ENCODE measurements around the gene IDI2. TPM values are rescaled to one million over a fixed set of nuclear protein-coding genes. Genes with fewer than 3 reads are reported as not detected.

IDI2 gene
- polyA plus RNA-seq, 1 donor (not counting 4 experiments of a cell fraction or from before 2014, with no cell fraction given): not detected

DNA sequence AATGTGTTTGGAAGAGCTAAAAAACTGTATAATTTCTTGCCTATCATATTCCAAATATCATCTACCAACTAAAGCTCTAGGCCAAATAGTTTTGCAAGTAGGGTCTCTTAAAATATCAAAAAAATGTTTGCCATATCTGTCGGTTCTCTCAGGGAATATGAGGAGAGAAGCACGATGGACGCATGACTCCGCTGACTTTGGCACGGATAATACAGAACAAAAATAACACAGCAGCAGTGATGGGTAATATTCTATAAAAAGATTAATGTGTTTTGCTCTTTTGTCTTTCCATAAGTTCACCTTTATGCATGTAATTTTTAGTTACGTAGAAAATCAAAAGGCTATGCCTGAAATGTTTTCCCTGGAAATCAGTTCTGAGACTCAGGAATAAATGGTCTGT, 919 bp upstream of the IDI2 start:
- FAIRE-seq: no peak
- H3K27ac ChIP-seq (ENCODE audit: control insufficient read depth, insufficient read depth, low read length): no peak overlapping the region
- DNase-seq (ENCODE audit: low read depth, low spot score): no peak
- no peak for TF ChIP-seq EZH2 (IDR thresholded peaks at IDR 0.05; ENCODE audit: low read length)
- no peak for TF ChIP-seq CTCF (optimal IDR thresholded peaks at IDR 0.05 in 1 of 3, IDR thresholded peaks at IDR 0.05 in 1 of 3, conservative IDR thresholded peaks at IDR 0.05 in 1 of 3; ENCODE audit: extremely low read depth in 1 of 3, insufficient read depth in 2 of 3, low read length in 3 of 3)
- no peaks in the 10 kb centered on the region for H3K27me3 ChIP-seq (ENCODE audit: control insufficient read depth, extremely low read depth, insufficient read depth, low read length)
- H3K4me2 ChIP-seq (ENCODE audit: control insufficient read depth, extremely low read depth, insufficient read depth, low read depth, low read length): no peak overlapping the region
- H3K4me1 ChIP-seq (ENCODE audit: control insufficient read depth, extremely low read depth, insufficient read depth, low read length): no peaks in the 10 kb centered on the region
- H3K79me2 ChIP-seq (ENCODE audit: control insufficient read depth, insufficient read depth, low read length): no peaks in the 10 kb centered on the region
- peaks cover 0 to 3% of the 10 kb centered on the region in 2 experiments for H3K36me3 ChIP-seq (ENCODE audit: control insufficient read depth in 2 of 2, extremely low read depth in 1 of 2, insufficient read depth in 2 of 2, low read length in 2 of 2)
- H2AFZ ChIP-seq (ENCODE audit: control insufficient read depth, low read length): no peak overlapping the region
- dilution Hi-C loops (cut with MboI; ENCODE audit: extremely low pct_ligation_motif_present, low sequenced_read_pairs): no loop called here
- no peaks in the 10 kb centered on the region for H3K9me1 ChIP-seq (ENCODE audit: control insufficient read depth, extremely low read depth, insufficient read depth, low read length)
- no peaks in the 10 kb centered on the region for H4K20me1 ChIP-seq (ENCODE audit: control insufficient read depth, extremely low read depth, insufficient read depth, low read length)
- H3K9me3 ChIP-seq (ENCODE audit: control insufficient read depth, low read depth, low read length): no peaks in the 10 kb centered on the region
- no peak overlapping the region for H3K9ac ChIP-seq (ENCODE audit: control insufficient read depth, extremely low read depth, insufficient read depth, low read length)
- no peak overlapping the region for H3K4me3 ChIP-seq (ENCODE audit: control insufficient read depth in 2 of 3, extremely low read depth in 1 of 3, insufficient read depth in 2 of 3, low read depth in 1 of 3, low read length in 3 of 3)

DNA sequence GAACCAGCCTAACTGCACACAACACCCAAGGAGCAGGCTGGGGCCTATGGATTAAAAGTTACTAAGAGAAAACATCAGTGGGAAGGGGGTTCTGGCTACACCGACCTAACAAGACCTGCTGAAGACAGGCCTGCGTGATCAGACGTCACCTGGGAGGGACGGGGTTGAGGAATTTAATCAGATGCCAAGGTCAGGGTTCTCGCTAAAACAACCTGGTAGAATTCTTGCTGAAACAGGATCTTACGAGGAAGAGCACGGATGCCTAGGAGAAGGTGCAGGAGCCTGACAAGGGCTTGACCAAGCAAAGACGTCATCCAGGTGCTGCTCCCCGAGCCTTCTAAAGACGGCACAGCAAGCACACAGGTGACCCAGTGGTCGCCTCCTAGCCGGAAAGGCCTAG, 1.6 kb downstream of the IDI2 start:
- no peak overlapping the region for H3K4me2 ChIP-seq (ENCODE audit: control insufficient read depth, extremely low read depth, insufficient read depth, low read depth, low read length)
- no peaks in the 10 kb centered on the region for H3K27me3 ChIP-seq (ENCODE audit: control insufficient read depth, extremely low read depth, insufficient read depth, low read length)
- H3K9ac ChIP-seq (ENCODE audit: control insufficient read depth, extremely low read depth, insufficient read depth, low read length): no peak overlapping the region
- H3K27ac ChIP-seq (ENCODE audit: control insufficient read depth, insufficient read depth, low read length): no peak overlapping the region
- H2AFZ ChIP-seq (ENCODE audit: control insufficient read depth, low read length): no peak overlapping the region
- FAIRE-seq: no peak
- no peaks in the 10 kb centered on the region for H3K79me2 ChIP-seq (ENCODE audit: control insufficient read depth, insufficient read depth, low read length)
- dilution Hi-C loops (cut with MboI; ENCODE audit: extremely low pct_ligation_motif_present, low sequenced_read_pairs): no loop called here
- no peak overlapping the region for H3K4me3 ChIP-seq (ENCODE audit: control insufficient read depth in 2 of 3, extremely low read depth in 1 of 3, insufficient read depth in 2 of 3, low read depth in 1 of 3, low read length in 3 of 3)
- no peak for TF ChIP-seq EZH2 (IDR thresholded peaks at IDR 0.05; ENCODE audit: low read length)
- no peak for TF ChIP-seq CTCF (optimal IDR thresholded peaks at IDR 0.05 in 1 of 3, IDR thresholded peaks at IDR 0.05 in 1 of 3, conservative IDR thresholded peaks at IDR 0.05 in 1 of 3; ENCODE audit: extremely low read depth in 1 of 3, insufficient read depth in 2 of 3, low read length in 3 of 3)
- no peaks in the 10 kb centered on the region for H3K4me1 ChIP-seq (ENCODE audit: control insufficient read depth, extremely low read depth, insufficient read depth, low read length)
- no peaks in the 10 kb centered on the region for H3K9me1 ChIP-seq (ENCODE audit: control insufficient read depth, extremely low read depth, insufficient read depth, low read length)
- H3K9me3 ChIP-seq (ENCODE audit: control insufficient read depth, low read depth, low read length): no peaks in the 10 kb centered on the region
- no peaks in the 10 kb centered on the region for H4K20me1 ChIP-seq (ENCODE audit: control insufficient read depth, extremely low read depth, insufficient read depth, low read length)
- peaks cover 5 to 11% of the 10 kb centered on the region in 2 experiments for H3K36me3 ChIP-seq (ENCODE audit: control insufficient read depth in 2 of 2, extremely low read depth in 1 of 2, insufficient read depth in 2 of 2, low read length in 2 of 2)
- DNase-seq (ENCODE audit: low read depth, low spot score): no peak
